ENCODE data around the gene M6PR. TPM values are rescaled to one million over a fixed set of nuclear protein-coding genes. Genes with fewer than 3 reads are reported as not detected.

M6PR gene
- total and polyA plus RNA-seq, 2 of the 13 experiments (the other 11 are each of a cell fraction or from before 2014, with no cell fraction given), result 98.2 to 127 TPM

- TF ChIP-seq ATF6 (CRISPR knock-in tag; conservative IDR thresholded peaks at IDR 0.05), result no peak
- no peak for TF ChIP-seq NFAT5 (CRISPR knock-in tag; IDR thresholded peaks at IDR 0.05)
- TF ChIP-seq TFDP1 (CRISPR knock-in tag; IDR thresholded peaks at IDR 0.05; ENCODE audit: borderline replicate concordance), result no peak
- no peak for TF ChIP-seq SRY (CRISPR knock-in tag; IDR thresholded peaks at IDR 0.05)
- TF ChIP-seq KDM5A (IDR thresholded peaks at IDR 0.05; ENCODE audit: borderline replicate concordance, low read length), result no peak
These were observed 2.3 kb upstream of the M6PR start (continued) for GRCh38 chr12:8951744-8952143.

Measured in HepG2 (cell line).